CD4-positive, alpha-beta T cell treated with Interferon alpha-2 for 1 hour (primary cell): ENCODE results near the gene DCAF11.

Experiments
- DNase-seq, 2 donors: peaks; one replicate each; pipeline ENCODE4 v3.0.0-alpha.2; 2020 to 2022

DCAF11 gene

DNA sequence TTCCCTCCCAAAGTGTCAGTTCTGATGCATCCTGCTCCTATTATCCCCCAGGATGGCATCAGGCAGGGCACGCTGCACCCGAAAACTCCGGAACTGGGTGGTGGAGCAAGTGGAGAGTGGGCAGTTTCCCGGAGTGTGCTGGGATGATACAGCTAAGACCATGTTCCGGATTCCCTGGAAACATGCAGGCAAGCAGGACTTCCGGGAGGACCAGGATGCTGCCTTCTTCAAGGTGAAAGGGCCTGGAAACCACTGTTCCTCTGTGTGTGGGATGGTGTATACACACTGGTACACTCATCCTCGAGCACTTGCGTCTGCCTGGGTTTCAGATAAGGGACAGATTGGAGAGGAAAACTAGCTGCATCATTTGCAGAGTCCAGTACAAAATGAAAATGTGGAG, 47.5 kb downstream of the DCAF11 start:
- no peak for DNase-seq

DNA sequence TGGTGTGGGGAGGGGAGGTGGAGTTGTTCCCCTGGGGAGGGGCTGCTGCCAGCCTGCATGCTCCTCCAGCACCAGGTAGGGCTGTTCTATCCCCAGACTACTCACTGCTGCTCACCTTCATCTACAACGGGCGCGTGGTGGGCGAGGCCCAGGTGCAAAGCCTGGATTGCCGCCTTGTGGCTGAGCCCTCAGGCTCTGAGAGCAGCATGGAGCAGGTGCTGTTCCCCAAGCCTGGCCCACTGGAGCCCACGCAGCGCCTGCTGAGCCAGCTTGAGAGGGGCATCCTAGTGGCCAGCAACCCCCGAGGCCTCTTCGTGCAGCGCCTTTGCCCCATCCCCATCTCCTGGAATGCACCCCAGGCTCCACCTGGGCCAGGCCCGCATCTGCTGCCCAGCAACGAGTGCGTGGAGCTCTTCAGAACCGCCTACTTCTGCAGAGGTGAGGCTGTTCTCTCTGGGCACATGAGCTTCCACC, 50.0 kb downstream of the DCAF11 start:
- no peak for DNase-seq

DNA sequence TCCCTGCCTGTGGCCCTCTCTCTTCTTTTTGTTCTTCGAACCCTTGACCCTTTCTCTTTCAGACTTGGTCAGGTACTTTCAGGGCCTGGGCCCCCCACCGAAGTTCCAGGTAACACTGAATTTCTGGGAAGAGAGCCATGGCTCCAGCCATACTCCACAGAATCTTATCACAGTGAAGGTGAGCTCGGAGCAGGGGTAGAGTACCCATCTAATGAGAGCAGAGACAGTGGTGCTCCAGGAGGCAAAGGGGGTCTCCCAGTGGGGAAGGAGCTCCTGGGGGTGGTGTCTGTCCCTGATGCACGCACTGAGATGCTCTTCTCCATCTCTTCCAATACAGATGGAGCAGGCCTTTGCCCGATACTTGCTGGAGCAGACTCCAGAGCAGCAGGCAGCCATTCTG, 51.2 kb downstream of the DCAF11 start:
- no peak for DNase-seq

DNA sequence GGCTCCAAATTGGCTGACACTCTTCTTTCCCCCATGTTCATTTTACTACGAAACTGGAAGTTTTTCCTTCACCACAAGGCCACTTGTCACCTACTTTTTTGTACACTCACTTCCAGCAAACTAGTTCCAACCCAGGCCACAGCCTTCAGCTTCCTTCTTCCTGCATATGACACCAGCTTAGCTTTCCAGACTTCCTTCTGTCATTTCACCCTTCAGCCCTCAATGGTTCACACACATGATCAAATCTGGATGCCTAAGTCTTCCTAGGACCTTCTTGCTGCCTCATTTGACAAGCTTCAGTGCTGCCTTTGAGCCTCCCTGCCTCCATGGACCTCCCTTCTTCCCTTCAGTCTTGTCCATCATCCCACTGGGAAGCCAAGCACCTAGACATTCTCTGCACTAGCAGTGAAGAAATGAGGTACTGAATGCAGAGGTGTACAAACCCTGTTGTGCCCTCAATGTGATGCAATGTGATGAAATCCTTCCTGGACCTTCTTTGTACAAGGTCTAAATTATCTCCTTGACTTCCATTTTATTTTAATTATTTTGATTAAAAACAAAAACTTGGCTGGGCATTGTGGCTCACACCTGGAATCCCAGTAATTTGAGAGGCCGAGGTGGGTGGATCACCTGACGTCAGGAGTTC, 53.0 kb downstream of the DCAF11 start:
- no peak for DNase-seq

DNA sequence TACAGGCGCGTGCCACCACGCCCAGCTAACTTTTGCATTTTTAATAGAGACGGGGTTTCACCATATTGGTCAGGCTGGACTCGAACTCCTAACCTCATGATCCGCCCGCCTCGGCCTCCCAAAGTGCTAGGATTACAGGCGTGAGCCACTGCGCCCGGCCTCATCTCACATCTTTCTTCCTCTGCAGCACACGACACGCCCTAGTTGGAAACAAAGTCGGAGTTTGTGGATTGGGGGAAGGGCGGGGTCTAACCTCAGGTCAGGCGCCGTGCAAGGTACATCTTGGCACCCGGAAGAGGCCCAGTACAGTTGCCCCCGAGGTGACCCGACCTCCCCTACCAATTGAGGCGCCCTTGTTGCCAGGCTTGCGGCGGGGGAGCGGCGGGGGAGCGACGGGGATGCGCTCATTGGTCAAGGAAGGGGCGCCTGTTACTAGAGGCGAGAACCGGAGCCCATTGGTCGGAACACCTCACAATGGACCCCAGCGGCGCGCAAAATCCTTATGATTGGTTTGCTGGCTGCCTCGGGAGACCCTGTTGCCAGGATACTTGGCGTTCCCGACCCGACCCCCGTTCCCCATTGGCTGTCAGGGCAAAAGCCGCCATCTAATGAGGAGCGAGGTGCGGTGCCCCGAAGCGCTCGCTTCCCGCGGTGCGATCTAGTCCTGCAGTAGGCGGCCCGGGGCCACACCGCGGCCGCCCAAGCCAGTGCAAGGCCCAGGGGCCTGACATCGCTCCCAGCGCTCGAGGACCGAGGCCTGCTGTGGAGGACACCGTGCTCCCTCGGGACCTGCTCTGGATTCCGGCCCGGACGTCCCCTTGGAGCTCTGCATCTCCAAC, 57.1 kb downstream of the DCAF11 start, which contains the start of gene REC8:
Gene REC8, plus strand, starts transcription at position 659 of the 839 bp plus-strand sequence. CDS start 473 bp downstream, outside the sequence.
- DNase-seq: peak; percentile 77 to 86

DNA sequence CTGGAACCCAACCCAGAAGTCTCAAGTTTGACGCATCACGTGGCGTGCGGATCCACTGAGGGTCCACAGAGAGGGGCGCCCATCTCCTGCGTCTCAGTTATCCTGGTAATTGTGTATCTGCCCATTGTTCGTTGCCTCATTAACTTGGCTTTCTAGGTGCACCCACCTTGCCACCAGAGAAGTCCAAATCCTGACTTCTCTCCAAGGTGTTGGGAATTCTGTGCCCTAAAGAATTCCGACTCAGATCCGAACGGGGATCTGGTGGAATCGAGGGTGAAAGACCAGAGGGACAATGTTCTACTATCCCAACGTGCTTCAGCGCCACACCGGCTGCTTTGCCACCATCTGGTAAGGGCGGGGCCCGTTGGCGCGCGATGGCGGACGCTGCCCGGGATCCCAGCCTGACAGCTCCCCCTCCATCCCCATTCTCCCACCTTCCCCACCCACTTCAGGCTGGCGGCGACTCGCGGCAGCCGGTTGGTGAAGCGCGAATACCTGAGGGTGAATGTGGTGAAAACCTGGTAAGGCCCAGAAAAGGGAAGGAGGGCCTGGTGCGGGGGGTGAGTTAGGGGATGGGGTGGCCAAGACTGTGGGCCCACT, 57.8 kb downstream of the DCAF11 start:
- DNase-seq: no peak

DNA sequence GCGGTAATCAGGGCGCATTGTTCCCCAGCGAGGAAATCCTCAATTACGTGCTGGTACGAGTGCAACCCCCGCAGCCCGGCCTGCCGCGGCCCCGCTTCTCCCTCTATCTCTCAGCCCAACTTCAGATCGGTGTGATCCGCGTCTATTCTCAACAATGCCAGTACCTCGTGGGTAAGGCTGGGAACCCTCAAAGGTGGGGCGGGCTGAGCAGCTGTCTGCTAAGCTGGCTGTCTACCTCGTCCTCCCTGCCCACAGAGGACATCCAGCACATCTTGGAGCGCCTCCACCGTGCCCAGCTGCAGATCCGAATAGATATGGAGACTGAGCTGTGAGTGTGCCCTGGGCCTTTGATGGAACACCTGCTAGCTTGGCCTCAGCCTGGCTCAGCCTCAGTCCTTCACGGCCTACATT, 58.3 kb downstream of the DCAF11 start:
- no peak for DNase-seq
